PC-3 (cell line): Measurements from ENCODE around the gene PNP. TPM values are rescaled to one million over a fixed set of nuclear protein-coding genes. Genes with fewer than 3 reads are reported as not detected.
A peak's percentile ranks its signal among the peaks of the same experiment; 100 is the strongest.

ENCODE experiments used
- ATAC-seq: fragments of 200-7000 bp; cut with Tn5 transposase; 2 replicates; pipeline ENCODE4 v1.9.1; 2020; ENCODE audit warnings: mild to moderate bottlenecking, moderate library complexity
- BruUV-seq: library from RNA; stranded (reverse); fragments of 400-500 nt; replicated peaks from 2 replicates; lab custom pipeline; 2021; lab: Mats Ljungman, UMichigan
- CTCF ChIA-PET: fragments of 300-600 bp; sonication (Branson Sonifier 250); formaldehyde crosslinking; loops from one replicate; lab custom pipeline; 2022; ENCODE audit warnings: antibody characterized with exemption; lab: Charles Lee
- POLR2A ChIA-PET: fragments of 300-600 bp; sonication (Branson Sonifier 250); formaldehyde crosslinking; loops from one replicate; lab custom pipeline; 2022; ENCODE audit warnings: antibody characterized with exemption; ENCODE audit not compliant: unreplicated experiment; lab: Charles Lee
- DNase-seq: peaks from one replicate; pipeline ENCODE4 v3.0.0-alpha.2; 2015
- H2AFZ ChIP-seq: fragments of 300-600 bp; sonication (generic); 2 replicates; pipeline ENCODE4 v1.6.0; 2016; ENCODE audit warnings: antibody characterized with exemption, low read length
- H3F3A ChIP-seq: fragments of 300-600 bp; sonication (generic); one replicate; pipeline ENCODE4 v1.6.0; 2017; ENCODE audit warnings: antibody characterized with exemption, low read length, control low read depth, mild to moderate bottlenecking; ENCODE audit not compliant: unreplicated experiment
- H3K27ac ChIP-seq: fragments of 300-600 bp; sonication (generic); 2 replicates; pipeline ENCODE4 v1.5.1; 2016; ENCODE audit warnings: mild to moderate bottlenecking, low read length
- H3K27me3 ChIP-seq: fragments of 300-600 bp; sonication (generic); 2 replicates; pipeline ENCODE4 v1.6.1; 2016; ENCODE audit warnings: low read length, mixed read lengths
- H3K36me3 ChIP-seq: fragments of 300-600 bp; sonication (generic); 2 replicates; pipeline ENCODE4 v1.6.1; 2016; ENCODE audit warnings: low read depth, mixed run types, low read length, mixed read lengths
- H3K4me1 ChIP-seq: fragments of 300-600 bp; sonication (generic); 2 replicates; pipeline ENCODE4 v1.5.1; 2016; ENCODE audit warnings: low read length; ENCODE audit not compliant: insufficient read depth
- H3K4me2 ChIP-seq: fragments of 300-600 bp; sonication (generic); 2 replicates; pipeline ENCODE4 v1.6.0; 2016; ENCODE audit warnings: low read length
- H3K4me3 ChIP-seq: fragments of 300-600 bp; sonication (generic); 2 replicates; pipeline ENCODE4 v1.5.1; 2016; ENCODE audit warnings: mild to moderate bottlenecking, low read length, mixed read lengths
- H3K79me2 ChIP-seq: fragments of 300-600 bp; sonication (generic); 2 replicates; pipeline ENCODE4 v1.6.1; 2017; ENCODE audit warnings: low read length, mixed read lengths
- H3K9ac ChIP-seq: fragments of 300-600 bp; sonication (generic); 2 replicates; pipeline ENCODE4 v1.6.0; 2016; ENCODE audit warnings: mild to moderate bottlenecking, low read length
- H3K9me2 ChIP-seq: fragments of 300-600 bp; sonication (generic); replicated peaks from 2 replicates; pipeline ENCODE4 v1.6.1; 2016; ENCODE audit warnings: mixed run types, low read length, mixed read lengths
- H3K9me3 ChIP-seq: fragments of 300-600 bp; sonication (generic); 2 replicates; pipeline ENCODE4 v1.6.1; 2016; ENCODE audit warnings: low read length, mixed read lengths
- H4K20me1 ChIP-seq: fragments of 300-600 bp; sonication (generic); 2 replicates; pipeline ENCODE4 v1.6.1; 2016; ENCODE audit warnings: low read length, mixed read lengths
- EZH2 ChIP-seq: fragments of 300-600 bp; sonication (generic); IDR thresholded peaks from one replicate; pipeline ENCODE4 v1.6.1; 2017; ENCODE audit warnings: antibody characterized with exemption, mild to moderate bottlenecking, low read length; ENCODE audit not compliant: unreplicated experiment
- EZH2phosphoT487 ChIP-seq: fragments of 300-600 bp; sonication (generic); IDR thresholded peaks from 2 replicates; pipeline ENCODE4 v1.6.1; 2018; ENCODE audit warnings: mild to moderate bottlenecking, antibody characterized with exemption, low read length, borderline replicate concordance
- intact Hi-C: fragments of 100-400 bp; cut with micrococcal nuclease; formaldehyde crosslinking; loops from 2 replicates; pipeline ENCODE4 v1.9.0; 2023
- total RNA-seq: library from RNA; depleted of rRNA; stranded (reverse); fragments of >200 nt; gene quantifications from 2 replicates; pipeline ENCODE4 v1.2.3, GENCODE V29; 2014
- TF ChIP-seq, protein P1 (sequence below): fragments of 300-600 bp; sonication (generic); conservative IDR thresholded peaks from 2 replicates; pipeline ENCODE4 v1.5.1; 2017; ENCODE audit warnings: antibody characterized with exemption, low read depth, mild to moderate bottlenecking, low read length

PNP gene
- total RNA-seq, 1 experiment from 2014 or later, result 118 TPM

DNA sequence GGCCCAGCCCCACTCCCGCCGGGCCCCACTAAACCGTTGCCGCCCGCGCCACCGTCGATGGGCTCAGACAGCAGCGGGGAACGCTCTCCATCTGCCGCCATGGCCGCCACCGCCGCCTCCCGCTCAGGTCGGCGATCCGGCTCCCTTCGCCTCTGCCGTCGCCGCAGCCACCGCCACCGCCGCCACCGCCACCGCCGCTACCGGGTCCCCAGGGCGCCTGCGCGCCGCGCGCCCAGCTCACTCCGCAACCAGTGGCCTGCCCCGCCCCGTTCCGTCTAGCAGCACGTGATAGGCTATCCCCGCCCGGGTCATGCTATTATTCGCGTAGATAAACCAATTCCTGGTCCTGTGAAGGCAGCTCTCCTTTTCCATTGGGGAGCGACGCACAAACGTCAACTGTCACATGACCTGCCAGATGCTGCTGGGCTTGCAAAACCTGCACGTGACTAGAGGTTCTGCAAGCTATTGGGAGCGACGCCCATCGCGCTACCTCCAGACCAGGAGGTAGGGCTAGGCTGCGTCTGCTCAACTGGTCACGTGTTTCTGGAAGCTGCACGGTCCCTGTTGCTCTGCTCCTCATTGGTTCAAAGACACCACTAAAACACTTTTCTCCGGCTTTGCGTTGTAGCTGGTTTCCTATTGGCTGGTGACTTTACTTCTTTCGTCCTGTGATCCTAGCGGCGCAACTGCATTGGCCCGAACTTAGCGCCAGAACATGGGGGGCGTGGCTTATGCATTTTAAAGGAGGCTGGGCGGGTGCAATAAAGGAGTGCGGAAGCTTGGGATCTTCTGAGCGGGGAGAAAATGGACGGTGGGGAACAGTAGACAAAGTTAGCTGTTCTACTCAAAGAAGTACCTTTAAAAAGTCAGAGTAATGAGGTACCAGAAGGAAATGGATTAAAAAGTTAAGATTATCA is 7.7 kb upstream of the PNP start, which contains the start of gene PIP4P1:
TSS of gene PIP4P1 (minus strand) at position 210 of the 917 bp plus-strand sequence. CDS start at position 101, 109 bp downstream.
- Histone ChIP-seq H3K79me2 (peaks cover 40% of the 10 kb centered on the region), H3K27me3 (no peaks in the 10 kb centered on the region), H3K9me2 (no peaks in the 10 kb centered on the region), H4K20me1 (0 out of 2 replicates have a peak, but pooled peaks cover 2% of the 10 kb centered on the region), H3K9me3 (no peaks in the 10 kb centered on the region), H3K4me1 (peaks cover 17% of the 10 kb centered on the region), H3K4me2 (peak within 1 kb of the TSS; percentile 91), H3K9ac (peak within 1 kb of the TSS; percentile 92), H3K4me3 (peak within 1 kb of the TSS; percentile 76), H3F3A (no peaks in the 10 kb centered on the region), H2AFZ (peak within 1 kb of the TSS; percentile 75), H3K27ac (peak within 1 kb of the TSS; percentile 63), H3K36me3 (peaks cover 23% of the 10 kb centered on the region)
- peak; percentile 95 for ATAC-seq
- no TSS peak for BruUV-seq
- DNase-seq, result peak; percentile 99
- TF ChIP-seq, protein P1, sequence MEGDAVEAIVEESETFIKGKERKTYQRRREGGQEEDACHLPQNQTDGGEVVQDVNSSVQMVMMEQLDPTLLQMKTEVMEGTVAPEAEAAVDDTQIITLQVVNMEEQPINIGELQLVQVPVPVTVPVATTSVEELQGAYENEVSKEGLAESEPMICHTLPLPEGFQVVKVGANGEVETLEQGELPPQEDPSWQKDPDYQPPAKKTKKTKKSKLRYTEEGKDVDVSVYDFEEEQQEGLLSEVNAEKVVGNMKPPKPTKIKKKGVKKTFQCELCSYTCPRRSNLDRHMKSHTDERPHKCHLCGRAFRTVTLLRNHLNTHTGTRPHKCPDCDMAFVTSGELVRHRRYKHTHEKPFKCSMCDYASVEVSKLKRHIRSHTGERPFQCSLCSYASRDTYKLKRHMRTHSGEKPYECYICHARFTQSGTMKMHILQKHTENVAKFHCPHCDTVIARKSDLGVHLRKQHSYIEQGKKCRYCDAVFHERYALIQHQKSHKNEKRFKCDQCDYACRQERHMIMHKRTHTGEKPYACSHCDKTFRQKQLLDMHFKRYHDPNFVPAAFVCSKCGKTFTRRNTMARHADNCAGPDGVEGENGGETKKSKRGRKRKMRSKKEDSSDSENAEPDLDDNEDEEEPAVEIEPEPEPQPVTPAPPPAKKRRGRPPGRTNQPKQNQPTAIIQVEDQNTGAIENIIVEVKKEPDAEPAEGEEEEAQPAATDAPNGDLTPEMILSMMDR, result no peak
- no peak for TF ChIP-seq EZH2
- no peak for TF ChIP-seq EZH2phosphoT487
- ChIA-PET CTCF (interaction anchor here (0.9 to 1.3 kb wide), 4 partner anchors 9 to 152 kb away, joined by 3 to 7 read pairs (median 4); no protein-coding TSS in a partner anchor), POLR2A (interaction anchor here (0.5 to 1.2 kb wide), 7 partner anchors 8 to 876 kb away, joined by 3 to 37 read pairs (median 4); partner anchors contain the start of gene PARP2)
- intact Hi-C loops, result loop anchor here (1.0 to 2.0 kb wide), 2 partner anchors 8 to 221 kb away; partner anchors contain the start of gene PNP

DNA sequence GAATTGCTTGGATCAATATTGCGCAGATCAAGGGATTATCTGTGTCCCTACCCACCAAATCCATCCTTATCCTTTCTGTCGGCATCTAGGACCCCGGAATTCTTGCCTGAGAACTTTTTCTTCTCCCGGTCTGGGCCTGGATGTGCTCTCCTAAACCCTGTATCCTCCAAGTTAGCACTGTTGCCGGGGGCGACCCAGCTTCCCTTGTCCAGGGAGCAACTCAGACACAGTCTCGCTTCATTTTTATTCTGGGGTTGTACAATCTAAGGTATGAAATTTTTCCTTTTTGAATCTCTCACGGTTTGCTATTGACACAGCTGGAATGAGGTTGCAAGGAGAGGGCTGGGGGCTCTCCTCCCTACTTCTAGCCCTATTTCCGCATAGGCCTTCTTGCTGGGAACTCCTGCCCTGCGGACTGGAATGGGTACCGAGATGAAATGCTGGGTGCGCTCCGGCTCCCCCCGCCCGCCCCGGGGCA is 403 bp upstream of the PNP start:
- BruUV-seq, result no TSS peak
- peaks cover 18% of the 10 kb centered on the region for H3K4me1 ChIP-seq
- H2AFZ ChIP-seq, result peak overlapping the region; percentile 84
- peaks cover 31% of the 10 kb centered on the region for H4K20me1 ChIP-seq
- DNase-seq (no peak), ATAC-seq (no peak)
- TF ChIP-seq, protein P1, result no peak
- TF ChIP-seq EZH2phosphoT487, result no peak
- TF ChIP-seq EZH2, result no peak
- H3K4me2 ChIP-seq, result peak overlapping the region; percentile 97
- H3K9me2 ChIP-seq, result no peaks in the 10 kb centered on the region
- H3F3A ChIP-seq, result no peaks in the 10 kb centered on the region
- H3K9ac ChIP-seq, result peak overlapping the region; percentile 91
- CTCF ChIA-PET, result no interaction called here
- H3K4me3 ChIP-seq, result peak overlapping the region; percentile 92
- peaks cover 16% of the 10 kb centered on the region for H3K36me3 ChIP-seq
- no peaks in the 10 kb centered on the region for H3K27me3 ChIP-seq
- intact Hi-C loops, result loop anchor here (1.0 to 5.0 kb wide), 2 partner anchors 8 to 138 kb away; partner anchors contain the start of gene PIP4P1
- H3K27ac ChIP-seq, result peak overlapping the region; percentile 80; the same call in 1 of the 2 replicates
- H3K79me2 ChIP-seq, result peaks cover 44% of the 10 kb centered on the region
- H3K9me3 ChIP-seq, result no peaks in the 10 kb centered on the region
- POLR2A ChIA-PET, result no interaction called here
